Fibroblast of pulmonary artery (primary cell): Measurements from ENCODE around the gene ITSN1.
"Not testable (repeated sequence)": the region's sequence is repeated elsewhere in the genome, so short reads cannot be mapped to it uniquely, and the experiment has no call there.

Experiments
- DNase-seq: peaks from one replicate; pipeline ENCODE4 v3.0.0-alpha.2; 2010; ENCODE audit warnings: low read depth
- H3K4me3 ChIP-seq: replicated peaks from 2 replicates; pipeline ENCODE4 v1.5.1; 2011; ENCODE audit warnings: low read depth, mild to moderate bottlenecking, control low read depth, low read length, moderate library complexity
- TF ChIP-seq, protein P1 (sequence below): IDR thresholded peaks from 2 replicates; pipeline ENCODE4 v1.5.1; 2011; ENCODE audit warnings: mild to moderate bottlenecking, control low read depth, low read length, inconsistent platforms; ENCODE audit errors: missing control alignments

The ITSN1 gene

DNA sequence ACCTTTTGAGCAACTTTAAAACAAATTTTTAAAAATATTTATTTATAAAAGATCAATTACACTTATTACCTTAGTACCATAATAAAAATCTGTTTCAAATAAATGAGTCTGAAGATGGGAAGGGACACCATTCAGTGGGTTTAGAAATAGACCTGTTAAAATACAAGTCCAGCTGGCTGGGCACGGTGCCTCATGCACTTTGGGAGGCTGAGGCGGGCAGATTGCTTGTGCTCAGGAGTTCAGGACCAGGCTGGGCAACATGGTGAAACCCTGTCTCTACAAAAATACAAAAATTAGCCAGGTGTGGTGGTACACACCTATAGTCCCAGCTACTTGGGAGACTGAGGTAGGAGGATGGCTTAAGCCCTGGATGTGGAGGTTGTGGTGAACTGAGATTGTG is 57.0 kb downstream of the ITSN1 start:
- DNase-seq = no peak
- H3K4me3 ChIP-seq = no peak overlapping the region
- TF ChIP-seq, protein P1, sequence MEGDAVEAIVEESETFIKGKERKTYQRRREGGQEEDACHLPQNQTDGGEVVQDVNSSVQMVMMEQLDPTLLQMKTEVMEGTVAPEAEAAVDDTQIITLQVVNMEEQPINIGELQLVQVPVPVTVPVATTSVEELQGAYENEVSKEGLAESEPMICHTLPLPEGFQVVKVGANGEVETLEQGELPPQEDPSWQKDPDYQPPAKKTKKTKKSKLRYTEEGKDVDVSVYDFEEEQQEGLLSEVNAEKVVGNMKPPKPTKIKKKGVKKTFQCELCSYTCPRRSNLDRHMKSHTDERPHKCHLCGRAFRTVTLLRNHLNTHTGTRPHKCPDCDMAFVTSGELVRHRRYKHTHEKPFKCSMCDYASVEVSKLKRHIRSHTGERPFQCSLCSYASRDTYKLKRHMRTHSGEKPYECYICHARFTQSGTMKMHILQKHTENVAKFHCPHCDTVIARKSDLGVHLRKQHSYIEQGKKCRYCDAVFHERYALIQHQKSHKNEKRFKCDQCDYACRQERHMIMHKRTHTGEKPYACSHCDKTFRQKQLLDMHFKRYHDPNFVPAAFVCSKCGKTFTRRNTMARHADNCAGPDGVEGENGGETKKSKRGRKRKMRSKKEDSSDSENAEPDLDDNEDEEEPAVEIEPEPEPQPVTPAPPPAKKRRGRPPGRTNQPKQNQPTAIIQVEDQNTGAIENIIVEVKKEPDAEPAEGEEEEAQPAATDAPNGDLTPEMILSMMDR = no peak

DNA sequence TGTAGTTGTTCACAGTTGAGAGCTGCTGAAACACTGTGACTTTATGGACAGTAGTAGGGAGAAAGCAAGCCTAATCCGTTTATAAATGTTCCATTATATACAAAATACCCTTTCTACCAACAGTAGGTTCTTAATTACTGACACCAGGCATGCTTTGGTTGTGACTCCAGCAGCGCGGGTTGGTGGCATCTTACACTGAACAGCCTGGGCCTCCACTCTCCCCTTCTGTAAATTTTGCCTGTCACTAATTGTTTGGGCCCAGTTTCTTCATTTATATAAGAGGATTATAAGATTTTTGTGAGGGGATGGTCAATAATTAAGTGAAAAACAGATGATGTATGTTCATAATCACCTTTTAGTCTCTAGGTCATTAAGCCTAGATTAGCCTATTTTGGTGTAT is 58.2 kb downstream of the ITSN1 start:
- DNase-seq = no peak

DNA sequence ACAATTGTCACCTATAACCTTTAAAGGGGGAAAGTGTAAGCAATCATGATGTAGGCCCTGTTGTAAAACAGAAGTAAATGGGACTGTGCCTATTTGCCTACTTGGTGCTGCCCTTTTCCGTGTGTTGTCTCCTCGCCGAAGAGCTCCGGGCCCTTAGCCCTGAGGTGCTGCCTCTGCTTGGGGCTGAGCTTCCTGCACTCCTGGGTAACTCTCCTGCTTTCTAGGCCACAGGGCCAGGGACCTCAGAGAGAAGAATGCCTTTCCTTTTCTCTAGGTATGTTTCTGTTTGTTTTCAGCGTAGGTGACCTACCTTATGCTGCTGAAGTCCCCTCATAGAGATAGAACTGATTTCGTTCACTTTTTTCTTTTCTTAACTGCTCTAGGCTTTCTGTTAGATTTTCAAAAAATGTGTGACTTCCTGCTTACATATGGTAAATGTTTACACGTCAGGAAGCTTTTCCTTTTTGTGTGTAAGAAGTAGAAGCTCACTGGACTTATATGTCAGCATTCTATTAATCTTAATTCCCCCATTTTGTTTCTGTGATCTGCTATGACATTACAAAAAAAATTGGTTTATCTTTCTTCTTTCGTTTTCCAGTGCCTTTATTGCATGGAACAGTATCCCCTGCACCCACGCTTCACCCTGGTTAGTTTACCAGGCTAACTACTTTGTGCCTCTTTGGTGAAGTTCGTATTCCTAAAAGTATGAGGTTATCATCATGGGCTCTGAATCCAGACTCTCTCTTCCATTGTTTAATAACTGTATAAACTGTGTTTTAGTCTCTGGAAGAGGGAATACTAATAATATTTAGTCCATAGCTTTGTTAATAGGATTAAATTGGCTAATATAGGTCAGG is 61.7 kb downstream of the ITSN1 start:
- DNase-seq = no peak
- no peak overlapping the region for H3K4me3 ChIP-seq
- TF ChIP-seq, protein P1 = no peak

More for the DNA sequence above, 58.2 kb downstream of the ITSN1 start:
- TF ChIP-seq, protein P1 = no peak
- no peak overlapping the region for H3K4me3 ChIP-seq

DNA sequence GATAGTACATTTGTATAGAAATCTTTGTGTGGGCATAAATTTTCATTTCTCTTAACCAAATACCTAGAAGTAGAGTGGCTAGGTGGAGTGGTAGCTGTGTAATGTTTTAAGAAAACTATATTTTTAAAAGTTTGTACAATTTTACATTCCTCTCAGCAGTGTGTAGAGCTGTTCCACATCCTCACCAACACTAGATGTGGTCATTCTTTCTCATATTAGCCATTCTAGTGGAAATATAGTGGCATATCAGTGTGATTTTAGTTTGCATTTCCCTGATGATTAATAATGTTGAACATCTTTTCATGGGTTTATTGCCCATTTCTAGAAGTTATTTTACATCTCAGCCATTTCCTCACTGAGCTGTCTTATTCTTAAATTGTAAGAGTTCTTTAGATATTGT is 65.5 kb downstream of the ITSN1 start:
- DNase-seq = no peak
- TF ChIP-seq, protein P1 = no peak
- H3K4me3 ChIP-seq = no peak overlapping the region

DNA sequence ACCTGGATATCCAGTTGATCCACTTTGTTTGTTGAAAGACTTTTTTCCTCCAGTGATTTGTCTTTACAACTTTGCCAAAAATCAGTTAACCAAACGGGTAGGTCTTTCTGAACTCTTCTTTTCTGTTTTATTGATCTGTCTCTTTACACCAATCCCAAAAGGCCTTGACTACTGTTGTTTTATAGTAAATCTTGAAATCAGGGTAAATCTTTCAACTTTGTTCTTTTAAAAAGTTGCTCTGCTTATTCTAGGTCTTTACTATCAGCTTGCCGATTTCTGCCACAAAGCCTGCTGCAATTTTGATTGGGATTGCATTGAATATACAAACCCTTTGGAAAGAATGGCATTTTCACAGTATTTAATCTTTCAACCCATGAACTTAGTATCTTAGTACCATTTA is 66.6 kb downstream of the ITSN1 start:
- no peak overlapping the region for H3K4me3 ChIP-seq
- TF ChIP-seq, protein P1 = no peak
- DNase-seq = no peak

DNA sequence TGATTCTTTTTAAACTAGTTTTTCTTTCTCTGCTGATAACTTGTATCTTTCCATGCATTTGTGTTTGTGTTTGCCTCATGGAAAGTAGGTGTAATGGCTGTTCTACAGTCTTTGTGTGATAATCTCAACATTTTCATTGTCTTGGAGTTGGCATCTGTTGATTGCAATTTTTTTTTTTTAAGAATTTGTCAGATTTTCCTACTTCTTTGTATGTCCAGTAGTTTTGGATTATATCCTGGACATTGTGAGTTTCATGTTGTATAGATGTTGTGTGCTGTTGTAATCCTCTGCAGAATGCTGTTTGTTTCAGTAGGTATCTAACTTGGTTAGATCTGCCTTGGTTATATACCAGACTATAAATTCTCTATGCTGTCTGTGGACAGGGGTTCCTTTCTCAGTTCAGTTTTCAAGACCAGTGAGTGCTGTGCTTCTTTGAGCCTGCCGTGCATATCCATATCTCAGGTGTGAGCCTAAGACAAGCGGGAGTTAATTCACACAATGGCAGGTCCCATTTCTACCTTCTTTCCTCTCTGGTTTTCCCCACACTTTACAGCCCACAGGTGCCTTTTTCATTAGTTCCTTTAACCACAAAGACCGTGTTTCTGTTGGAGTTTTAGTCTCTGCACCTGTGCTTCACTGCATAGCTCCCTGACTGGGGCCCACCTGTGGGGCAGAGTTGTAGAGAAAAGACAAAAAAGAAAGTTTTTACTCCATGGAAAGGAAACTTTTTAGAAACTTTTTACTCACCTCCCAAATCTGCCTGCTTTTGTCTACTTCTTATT is 69.9 kb downstream of the ITSN1 start:
- H3K4me3 ChIP-seq = no peak overlapping the region
- TF ChIP-seq, protein P1 = no peak
- peak; percentile 20 for DNase-seq

DNA sequence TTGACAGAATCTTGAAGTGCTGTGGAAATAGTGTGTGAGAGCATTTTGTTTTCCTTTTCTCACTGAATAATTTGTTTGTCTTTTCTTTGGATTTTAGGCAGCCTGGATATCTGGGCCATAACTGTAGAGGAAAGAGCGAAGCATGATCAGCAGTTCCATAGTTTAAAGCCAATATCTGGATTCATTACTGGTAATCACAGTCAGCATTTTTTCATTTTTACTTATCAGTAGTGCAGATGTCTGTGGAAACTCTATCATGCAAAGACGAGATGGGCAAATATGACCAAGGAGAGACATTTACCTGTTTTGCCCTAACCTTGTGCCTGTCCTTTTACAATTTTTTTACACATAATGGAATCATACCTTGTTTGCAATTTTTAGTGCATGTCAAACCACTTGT is 78.8 kb downstream of the ITSN1 start:
- H3K4me3 ChIP-seq = no peak overlapping the region
- TF ChIP-seq, protein P1 = no peak
- no peak for DNase-seq

DNA sequence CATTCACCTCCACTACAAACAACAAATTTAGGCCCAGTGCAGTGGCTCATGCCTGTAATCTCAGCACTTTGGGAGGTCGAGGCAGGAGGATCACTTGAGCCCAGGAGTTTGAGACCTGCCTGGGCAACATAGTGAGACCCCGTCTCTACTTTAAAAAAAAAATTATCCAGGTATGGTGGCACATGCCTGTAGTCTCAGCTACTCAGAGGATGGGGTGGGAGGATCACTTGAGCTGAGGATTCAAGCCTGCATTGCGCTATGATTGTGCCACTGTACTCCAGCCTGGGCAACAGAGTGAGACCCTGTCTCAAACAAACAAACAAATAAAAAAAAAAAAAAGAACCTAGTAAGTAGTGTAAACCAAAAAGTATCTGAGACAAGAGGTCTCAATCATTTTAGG is 86.8 kb downstream of the ITSN1 start:
- H3K4me3 ChIP-seq, DNase-seq: not testable (repeated sequence)
